Endothelial cell of umbilical vein (primary cell): ENCODE measurements around the gene BACH2. TPM values are rescaled to one million over a fixed set of nuclear protein-coding genes. Genes with fewer than 3 reads are reported as not detected.

ENCODE experiments used
- BruUV-seq: library from RNA; stranded (reverse); fragments of 400-500 nt; replicated peaks from 2 replicates; lab custom pipeline; 2021; lab: Mats Ljungman, UMichigan
- CTCF ChIA-PET: fragments of 300-600, 350-600 bp; sonication (Branson Sonifier 250); formaldehyde crosslinking; loops from one replicate; lab custom pipeline; 2021; ENCODE audit warnings: antibody characterized with exemption, inconsistent platforms; lab: Charles Lee
- POLR2A ChIA-PET: fragments of 300-600, 350-600 bp; sonication (Branson Sonifier 250); formaldehyde crosslinking; loops from one replicate; lab custom pipeline; 2021; ENCODE audit warnings: antibody characterized with exemption, inconsistent platforms; lab: Charles Lee
- DNase-seq: peaks from one replicate; pipeline ENCODE4 v3.0.0-alpha.2; 2011; ENCODE audit warnings: low read depth, low spot score
- FAIRE-seq: peaks from 2 replicates; lab custom pipeline; 2011; peaks lifted over from hg19 to GRCh38; lab: Jason Lieb, UNC
- H2AFZ ChIP-seq: 2 replicates; pipeline ENCODE4 v1.6.0; 2012; ENCODE audit warnings: low read depth, low read length, control low read depth, inconsistent platforms
- H3K27ac ChIP-seq: 2 replicates; pipeline ENCODE4 v1.5.1; 2011; ENCODE audit warnings: low read depth, mild to moderate bottlenecking, control low read depth, low read length, moderate library complexity; ENCODE audit not compliant: insufficient read depth
- H3K27me3 ChIP-seq, 2 experiments: 2 replicates each; pipeline versions ENCODE4 v1.6.0 to v1.6.1; 2011; ENCODE audit warnings: low read length in 2 of 2, mixed read lengths in 1 of 2; ENCODE audit not compliant: control insufficient read depth in 2 of 2, insufficient read depth in 2 of 2
- H3K36me3 ChIP-seq, 2 experiments: 2 replicates in 1 of 2; 3 replicates in 1 of 2; pipeline ENCODE4 v1.5.1; 2011; ENCODE audit warnings: low read length in 2 of 2, mild to moderate bottlenecking in 1 of 2, moderate library complexity in 1 of 2; ENCODE audit not compliant: control insufficient read depth in 2 of 2, insufficient read depth in 2 of 2; ENCODE audit errors: extremely low read depth in 1 of 2
- H3K4me1 ChIP-seq: 3 replicates; pipeline ENCODE4 v1.5.1; 2011; ENCODE audit warnings: mild to moderate bottlenecking, low read length; ENCODE audit not compliant: control insufficient read depth, insufficient read depth; ENCODE audit errors: extremely low read depth
- H3K4me2 ChIP-seq: 2 replicates; pipeline ENCODE4 v1.6.1; 2011; ENCODE audit warnings: low read length, control low read depth, mixed read lengths; ENCODE audit not compliant: insufficient read depth
- H3K4me3 ChIP-seq, 3 experiments: fragments of 200-600 bp in 1 of 3; sonication (generic), shearing (Covaris generic) in 1 of 3; replicated peaks in 1 of 3; 2 replicates each; pipeline ENCODE4 v1.5.1; 2011 to 2016; ENCODE audit warnings: control low read depth in 3 of 3, low read length in 3 of 3, mild to moderate bottlenecking in 2 of 3, inconsistent platforms in 1 of 3, low read depth in 1 of 3, moderate library complexity in 1 of 3; ENCODE audit not compliant: insufficient read depth in 1 of 3
- H3K79me2 ChIP-seq: 2 replicates; pipeline ENCODE4 v1.6.0; 2012; ENCODE audit warnings: low read length, inconsistent platforms; ENCODE audit not compliant: control insufficient read depth, insufficient read depth
- H3K9ac ChIP-seq: replicated peaks from 2 replicates; pipeline ENCODE3; 2011; ENCODE audit warnings: low read length, control low read depth; ENCODE audit not compliant: insufficient read depth; ENCODE audit errors: extremely low read depth
- H3K9me1 ChIP-seq: replicated peaks from 3 replicates; pipeline ENCODE4 v1.6.0; 2011; ENCODE audit warnings: mild to moderate bottlenecking, low read length; ENCODE audit not compliant: control insufficient read depth, insufficient read depth; ENCODE audit errors: extremely low read depth
- H3K9me3 ChIP-seq: replicated peaks from 2 replicates; pipeline ENCODE4 v1.5.1; 2012; ENCODE audit warnings: low read length, inconsistent platforms; ENCODE audit not compliant: control insufficient read depth, insufficient read depth
- H4K20me1 ChIP-seq: replicated peaks from 2 replicates; pipeline ENCODE3; 2011; ENCODE audit warnings: mild to moderate bottlenecking, low read length; ENCODE audit not compliant: control insufficient read depth, insufficient read depth; ENCODE audit errors: extremely low read depth
- CTCF ChIP-seq, 2 donors: IDR thresholded peaks; 1 replicate in 1 of 2; 2 replicates in 1 of 2; pipeline ENCODE4 v1.5.1; 2011; ENCODE audit warnings: low read length in 2 of 2, mild to moderate bottlenecking in 2 of 2, moderate library complexity in 2 of 2, control low read depth in 1 of 2, inconsistent platforms in 1 of 2, low read depth in 1 of 2; ENCODE audit not compliant: insufficient read depth in 1 of 2; ENCODE audit errors: extremely low read depth in 1 of 2
- EZH2 ChIP-seq: IDR thresholded peaks from 2 replicates; pipeline ENCODE4 v1.6.1; 2012; ENCODE audit warnings: borderline replicate concordance, low read depth, mild to moderate bottlenecking, moderate library complexity, low read length, inconsistent platforms; ENCODE audit not compliant: severe bottlenecking
- FOS ChIP-seq: IDR thresholded peaks from 2 replicates; pipeline ENCODE4 v1.6.1; 2011; ENCODE audit warnings: mild to moderate bottlenecking, low read length, moderate library complexity, borderline replicate concordance; ENCODE audit not compliant: insufficient read depth
- GATA2 ChIP-seq: IDR thresholded peaks from 2 replicates; pipeline ENCODE4 v1.7.0; 2011; ENCODE audit warnings: low read depth, mild to moderate bottlenecking, moderate library complexity, mixed read lengths, low read length; ENCODE audit not compliant: insufficient read length, insufficient read depth
- JUN ChIP-seq: IDR thresholded peaks from 2 replicates; pipeline ENCODE4 v1.6.1; 2011; ENCODE audit warnings: borderline replicate concordance, low read depth; ENCODE audit not compliant: insufficient read length, insufficient read depth
- MAX ChIP-seq: IDR thresholded peaks from 2 replicates; pipeline ENCODE4 v1.6.1; 2011; ENCODE audit not compliant: insufficient read depth, insufficient read length
- MYC ChIP-seq: IDR thresholded peaks from one replicate; pipeline ENCODE4 v1.6.1; 2011; ENCODE audit warnings: mild to moderate bottlenecking, low read depth, low read length
- POLR2A ChIP-seq: IDR thresholded peaks from 2 replicates; pipeline ENCODE4 v1.6.1; 2012; ENCODE audit warnings: low read depth, mild to moderate bottlenecking, control low read depth, low read length
- POLR2AphosphoS5 ChIP-seq: IDR thresholded peaks from 2 replicates; pipeline ENCODE4 v1.6.1; 2012; ENCODE audit warnings: low read depth, mild to moderate bottlenecking, control low read depth, low read length, moderate library complexity; ENCODE audit not compliant: insufficient read depth
- dilution Hi-C: fragments of 300-500 bp; cut with MboI; formaldehyde crosslinking; loops from one replicate; pipeline ENCODE4 v1.15.0; 2019; ENCODE audit warnings: low sequenced_read_pairs; ENCODE audit not compliant: extremely low pct_ligation_motif_present
- intact Hi-C: fragments of 100-400 bp; cut with micrococcal nuclease; formaldehyde crosslinking; loops from one replicate; pipeline ENCODE4 v1.10.0; 2022
- polyA plus RNA-seq, 4 experiments: library from polyadenylated mRNA; depleted of rRNA in 3 of 4; stranded (reverse) in 3 of 4; unstranded in 1 of 4; fragments of >200 nt; gene quantifications; 2 replicates each; pipeline versions ENCODE4 v1.2.1 to v1.2.3, GENCODE V29; 2011 to 2012; ENCODE audit warnings: missing spikeins in 1 of 4
- total RNA-seq: library from RNA; stranded (reverse); gene quantifications from 2 replicates; pipeline ENCODE4 v1.2.3, GENCODE V29; 2021

The BACH2 gene
- total and polyA plus RNA-seq, 2 donors (not counting 3 experiments of a cell fraction or from before 2014, with no cell fraction given), result 1.7 to 5.6 TPM

- TF ChIP-seq GATA2 (no peak), CTCF (IDR thresholded peaks at IDR 0.05; ENCODE audit: extremely low read depth in 1 of 2, insufficient read depth in 1 of 2, low read depth in 1 of 2, low read length in 2 of 2) (no peak), FOS (no peak), EZH2 (no peak), POLR2A (no peak), JUN (no peak), MAX (no peak), MYC (no peak), POLR2AphosphoS5 (no peak)
- no peaks in the 10 kb centered on the region for H3K4me1 ChIP-seq
- H3K79me2 ChIP-seq, result no peaks in the 10 kb centered on the region
- no peak overlapping the region for H3K4me2 ChIP-seq
- H3K9ac ChIP-seq, result no peak overlapping the region
- POLR2A ChIA-PET, result no interaction called here
- H3K36me3 ChIP-seq, result no peaks in the 10 kb centered on the region
- no peaks in the 10 kb centered on the region for H3K9me1 ChIP-seq
- DNase-seq (no peak), FAIRE-seq (no peak)
- H3K27me3 ChIP-seq, result peaks cover 0 to 1% of the 10 kb centered on the region in 2 experiments
- no peak overlapping the region for H3K4me3 ChIP-seq
- dilution Hi-C loops (no loop called here), intact Hi-C loops (no loop called here)
- H4K20me1 ChIP-seq, result no peaks in the 10 kb centered on the region
- no peak overlapping the region for H3K27ac ChIP-seq
- H2AFZ ChIP-seq, result no peak overlapping the region
- H3K9me3 ChIP-seq, result no peaks in the 10 kb centered on the region
- CTCF ChIA-PET, result interaction anchor here (0.9 to 2.5 kb wide), 4 partner anchors 11 to 492 kb away, joined by 3 to 10 read pairs (median 4); no protein-coding TSS in a partner anchor
- no TSS peak for BruUV-seq
These were observed 309.5 kb downstream of the BACH2 start for GRCh38 chr6:89987140-89987539.
